Loucy (cell line): ENCODE measurements around the gene TMTC1.

Source experiments
- H2AFZ ChIP-seq: fragments of 200-600 bp; sonication (generic); 2 replicates; pipeline ENCODE4 v1.6.0; 2016; ENCODE audit warnings: antibody characterized with exemption, mild to moderate bottlenecking, low read length, moderate library complexity
- H3F3A ChIP-seq: fragments of 200-600 bp; 2 replicates; pipeline ENCODE4 v1.6.0; 2016; ENCODE audit warnings: antibody characterized with exemption, low read depth, mild to moderate bottlenecking
- H3K27me3 ChIP-seq: fragments of 200-600 bp; sonication (generic); 2 replicates; pipeline ENCODE4 v1.6.1; 2014; ENCODE audit warnings: low read length, mild to moderate bottlenecking; ENCODE audit not compliant: insufficient read depth, poor library complexity, severe bottlenecking
- H3K36me3 ChIP-seq: fragments of 200-600 bp; sonication (generic); 2 replicates; pipeline ENCODE4 v1.6.1; 2016; ENCODE audit warnings: low read length; ENCODE audit not compliant: insufficient read depth
- H3K4me1 ChIP-seq: fragments of 200-600 bp; sonication (generic); 2 replicates; pipeline ENCODE4 v1.5.1; 2014; ENCODE audit warnings: low read length, mild to moderate bottlenecking; ENCODE audit not compliant: insufficient read depth, poor library complexity, severe bottlenecking
- H3K4me2 ChIP-seq: fragments of 200-600 bp; sonication (generic); 2 replicates; pipeline ENCODE4 v1.6.0; 2014; ENCODE audit warnings: antibody characterized with exemption, low read length, low read depth, mild to moderate bottlenecking; ENCODE audit not compliant: poor library complexity, severe bottlenecking
- H3K4me3 ChIP-seq: fragments of 200-600 bp; sonication (generic); 2 replicates; pipeline ENCODE4 v1.5.1; 2014; ENCODE audit warnings: low read length, mild to moderate bottlenecking, mixed read lengths; ENCODE audit not compliant: poor library complexity, severe bottlenecking
- H3K79me2 ChIP-seq: fragments of 200-600 bp; sonication (generic); 2 replicates; pipeline ENCODE4 v1.6.1; 2014; ENCODE audit warnings: low read length; ENCODE audit not compliant: insufficient read depth
- H3K9ac ChIP-seq: fragments of 200-600 bp; sonication (generic); 2 replicates; pipeline ENCODE4 v1.6.0; 2014; ENCODE audit warnings: mild to moderate bottlenecking, low read depth, low read length, moderate library complexity; ENCODE audit not compliant: poor library complexity, severe bottlenecking
- H3K9me2 ChIP-seq: fragments of 200-600 bp; sonication (generic); replicated peaks from 2 replicates; pipeline ENCODE4 v1.6.1; 2016; ENCODE audit warnings: low read depth, low read length, mixed read lengths
- H3K9me3 ChIP-seq: fragments of 200-600 bp; sonication (generic); 2 replicates; pipeline ENCODE4 v1.6.1; 2014; ENCODE audit warnings: mild to moderate bottlenecking, antibody characterized with exemption, low read length, low read depth; ENCODE audit not compliant: insufficient read depth
- H4K20me1 ChIP-seq: fragments of 200-600 bp; sonication (generic); 2 replicates; pipeline ENCODE4 v1.6.0; 2014; ENCODE audit warnings: antibody characterized with exemption, low read length, mild to moderate bottlenecking; ENCODE audit not compliant: insufficient read depth, poor library complexity, severe bottlenecking
- EZH2phosphoT487 ChIP-seq: fragments of 200-600 bp; IDR thresholded peaks from 2 replicates; pipeline ENCODE4 v1.6.1; 2018; ENCODE audit warnings: antibody characterized with exemption, mild to moderate bottlenecking, moderate library complexity, borderline replicate concordance
- TF ChIP-seq, protein P1 (sequence below): fragments of 200-600 bp; sonication (generic); conservative IDR thresholded peaks from 2 replicates; pipeline ENCODE4 v1.5.1; 2014; ENCODE audit warnings: mild to moderate bottlenecking, antibody characterized with exemption, low read length

TMTC1 gene

DNA sequence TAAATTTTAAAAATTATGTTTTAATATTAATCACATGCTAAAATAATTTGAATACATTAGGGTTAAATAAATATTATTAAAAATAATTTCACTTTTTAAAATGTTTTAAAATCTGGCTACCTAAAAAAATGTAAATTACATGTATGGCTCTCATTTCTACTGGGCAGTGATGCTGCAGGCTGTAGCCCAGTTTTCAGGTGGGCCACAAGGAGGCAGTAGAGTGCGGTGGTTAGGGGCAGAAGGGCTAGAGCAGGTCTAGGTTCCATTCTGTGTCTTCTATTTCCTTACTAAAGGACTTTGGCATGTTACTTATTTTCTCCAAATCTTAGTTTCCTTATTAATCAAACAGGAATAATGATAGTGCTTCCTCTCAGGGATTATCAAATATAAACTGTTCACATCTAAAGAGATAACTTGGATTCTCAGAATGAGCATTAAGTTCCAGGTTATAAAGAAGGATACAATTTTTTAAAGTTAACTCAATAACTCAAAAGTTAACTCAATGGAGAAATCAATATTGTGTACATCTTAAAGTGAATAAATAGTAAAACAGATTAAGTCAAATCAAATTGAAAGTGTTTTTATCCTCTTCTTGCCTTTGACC, 231.3 kb downstream of the TMTC1 start:
- no peaks in the 10 kb centered on the region for H3F3A ChIP-seq
- no peaks in the 10 kb centered on the region for H4K20me1 ChIP-seq
- TF ChIP-seq EZH2phosphoT487, result no peak
- TF ChIP-seq, protein P1, sequence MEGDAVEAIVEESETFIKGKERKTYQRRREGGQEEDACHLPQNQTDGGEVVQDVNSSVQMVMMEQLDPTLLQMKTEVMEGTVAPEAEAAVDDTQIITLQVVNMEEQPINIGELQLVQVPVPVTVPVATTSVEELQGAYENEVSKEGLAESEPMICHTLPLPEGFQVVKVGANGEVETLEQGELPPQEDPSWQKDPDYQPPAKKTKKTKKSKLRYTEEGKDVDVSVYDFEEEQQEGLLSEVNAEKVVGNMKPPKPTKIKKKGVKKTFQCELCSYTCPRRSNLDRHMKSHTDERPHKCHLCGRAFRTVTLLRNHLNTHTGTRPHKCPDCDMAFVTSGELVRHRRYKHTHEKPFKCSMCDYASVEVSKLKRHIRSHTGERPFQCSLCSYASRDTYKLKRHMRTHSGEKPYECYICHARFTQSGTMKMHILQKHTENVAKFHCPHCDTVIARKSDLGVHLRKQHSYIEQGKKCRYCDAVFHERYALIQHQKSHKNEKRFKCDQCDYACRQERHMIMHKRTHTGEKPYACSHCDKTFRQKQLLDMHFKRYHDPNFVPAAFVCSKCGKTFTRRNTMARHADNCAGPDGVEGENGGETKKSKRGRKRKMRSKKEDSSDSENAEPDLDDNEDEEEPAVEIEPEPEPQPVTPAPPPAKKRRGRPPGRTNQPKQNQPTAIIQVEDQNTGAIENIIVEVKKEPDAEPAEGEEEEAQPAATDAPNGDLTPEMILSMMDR, result peak; percentile 89
- H3K27me3 ChIP-seq, result no peaks in the 10 kb centered on the region
- H3K9me2 ChIP-seq, result no peaks in the 10 kb centered on the region
- H3K36me3 ChIP-seq, result no peaks in the 10 kb centered on the region
- no peaks in the 10 kb centered on the region for H3K9me3 ChIP-seq
- no peak overlapping the region for H3K9ac ChIP-seq
- no peak overlapping the region for H2AFZ ChIP-seq
- no peak overlapping the region for H3K4me2 ChIP-seq
- H3K4me1 ChIP-seq, result no peaks in the 10 kb centered on the region
- H3K4me3 ChIP-seq, result no peak overlapping the region
- H3K79me2 ChIP-seq, result no peaks in the 10 kb centered on the region

DNA sequence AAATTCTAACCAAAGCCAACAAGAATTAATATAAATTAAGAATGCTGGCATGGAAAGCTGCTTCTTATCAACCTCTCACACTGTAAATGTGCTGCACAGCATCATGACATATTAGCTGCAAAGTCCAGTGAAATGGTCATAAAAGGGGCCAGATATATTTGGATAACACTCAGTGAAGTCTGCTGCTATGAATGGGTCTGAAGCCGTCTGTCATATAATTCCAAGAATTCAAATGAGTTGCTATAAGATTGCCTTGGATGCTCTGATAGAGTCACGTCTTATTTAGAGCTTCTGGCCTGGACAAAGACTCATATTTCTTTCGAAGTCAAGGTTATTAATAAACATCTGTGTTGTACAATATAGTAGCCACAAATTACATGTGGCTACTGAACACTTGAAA, 231.9 kb downstream of the TMTC1 start:
- Histone ChIP-seq H2AFZ (no peak overlapping the region), H4K20me1 (no peaks in the 10 kb centered on the region), H3K36me3 (no peaks in the 10 kb centered on the region), H3K4me2 (no peak overlapping the region), H3K4me1 (no peaks in the 10 kb centered on the region), H3K9ac (no peak overlapping the region), H3K79me2 (no peaks in the 10 kb centered on the region), H3K27me3 (no peaks in the 10 kb centered on the region), H3F3A (no peaks in the 10 kb centered on the region), H3K4me3 (no peak overlapping the region), H3K9me3 (no peaks in the 10 kb centered on the region), H3K9me2 (no peaks in the 10 kb centered on the region)
- TF ChIP-seq EZH2phosphoT487, result no peak
- TF ChIP-seq, protein P1, result no peak

DNA sequence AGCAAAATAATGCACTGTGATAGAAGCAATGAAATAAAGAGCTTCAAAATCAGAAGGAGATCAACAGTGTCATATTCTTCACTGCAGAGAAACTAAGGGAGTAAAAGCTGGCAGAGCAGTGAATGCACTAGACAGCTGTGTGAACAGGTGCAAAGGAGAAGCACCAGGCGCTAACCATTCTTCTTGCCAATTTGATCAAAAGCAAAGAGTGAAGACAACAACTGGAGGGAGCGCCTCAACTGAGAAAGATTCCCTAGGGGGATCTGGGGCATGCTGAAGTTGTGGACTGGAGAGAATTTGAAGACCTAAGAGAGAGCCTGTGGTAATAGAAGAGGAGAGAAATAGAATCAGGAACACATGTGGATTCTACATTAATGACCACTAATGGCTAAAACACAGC, 235.9 kb downstream of the TMTC1 start:
- Histone ChIP-seq H3K36me3 (no peaks in the 10 kb centered on the region), H3K9me3 (no peaks in the 10 kb centered on the region), H2AFZ (no peak overlapping the region), H3K4me1 (no peaks in the 10 kb centered on the region), H3K4me2 (no peak overlapping the region), H3K27me3 (no peaks in the 10 kb centered on the region), H3K79me2 (no peaks in the 10 kb centered on the region), H3K9me2 (no peaks in the 10 kb centered on the region), H3K4me3 (no peak overlapping the region), H4K20me1 (no peaks in the 10 kb centered on the region), H3K9ac (no peak overlapping the region), H3F3A (no peaks in the 10 kb centered on the region)
- TF ChIP-seq EZH2phosphoT487, result no peak
- TF ChIP-seq, protein P1, result no peak
